ENCODE data around the gene NRCAM. TPM values are rescaled to one million over a fixed set of nuclear protein-coding genes. Genes with fewer than 3 reads are reported as not detected.

NRCAM gene
- total RNA-seq, 1 experiment from 2014 or later = 30.8 TPM

GRCh38 chr7:108335269-108335918 lies 120.8 kb downstream of the NRCAM start:
- no peak overlapping the region for H3K27ac ChIP-seq
- H3K36me3 ChIP-seq = no peaks in the 10 kb centered on the region
- peak; percentile 80 to 85 for DNase-seq

GRCh38 chr7:108332937-108333336 lies 123.3 kb downstream of the NRCAM start:
- H3K27ac ChIP-seq = no peak overlapping the region
- H3K36me3 ChIP-seq = no peaks in the 10 kb centered on the region
- no peak for DNase-seq
- no peak overlapping the region for H3K4me3 ChIP-seq
- H3K27me3 ChIP-seq = no peaks in the 10 kb centered on the region
- no peaks in the 10 kb centered on the region for H3K9me3 ChIP-seq (replicated peaks)
- peaks cover 9% of the 10 kb centered on the region for H3K4me1 ChIP-seq

More at GRCh38 chr7:108335269-108335918, 120.8 kb downstream of the NRCAM start:
- no peaks in the 10 kb centered on the region for H3K9me3 ChIP-seq (replicated peaks)
- H3K4me1 ChIP-seq = peaks cover 9% of the 10 kb centered on the region
- H3K4me3 ChIP-seq = no peak overlapping the region
- H3K27me3 ChIP-seq = no peaks in the 10 kb centered on the region

- no peaks in the 10 kb centered on the region for H3K9me3 ChIP-seq (replicated peaks)
- peaks cover 9% of the 10 kb centered on the region for H3K4me1 ChIP-seq
- no peaks in the 10 kb centered on the region for H3K27me3 ChIP-seq
- H3K4me3 ChIP-seq = no peak overlapping the region
- no peaks in the 10 kb centered on the region for H3K36me3 ChIP-seq
- DNase-seq = no peak
- H3K27ac ChIP-seq = no peak overlapping the region
These were observed 124.3 kb downstream of the NRCAM start for GRCh38 chr7:108331971-108332370.

GRCh38 chr7:108330227-108330626 lies 126.0 kb downstream of the NRCAM start:
- Histone ChIP-seq H3K36me3 (no peaks in the 10 kb centered on the region), H3K4me1 (no peaks in the 10 kb centered on the region; the same call in 1 of the 2 replicates), H3K4me3 (no peak overlapping the region), H3K27ac (no peak overlapping the region), H3K9me3 (replicated peaks) (no peaks in the 10 kb centered on the region), H3K27me3 (no peaks in the 10 kb centered on the region)
- DNase-seq = no peak

GRCh38 chr7:108329514-108329913 lies 126.7 kb downstream of the NRCAM start:
- H3K9me3 ChIP-seq (replicated peaks) = no peaks in the 10 kb centered on the region
- DNase-seq = no peak
- no peaks in the 10 kb centered on the region for H3K36me3 ChIP-seq
- H3K27ac ChIP-seq = no peak overlapping the region
- H3K4me1 ChIP-seq = 0 out of 2 replicates have a peak, but pooled peaks cover under 1% of the 10 kb centered on the region
- H3K27me3 ChIP-seq = no peaks in the 10 kb centered on the region
- H3K4me3 ChIP-seq = no peak overlapping the region

- no peak overlapping the region for H3K4me3 ChIP-seq
- DNase-seq = no peak
- no peaks in the 10 kb centered on the region for H3K36me3 ChIP-seq
- H3K9me3 ChIP-seq (replicated peaks) = no peaks in the 10 kb centered on the region
- no peak overlapping the region for H3K27ac ChIP-seq
- 0 out of 2 replicates have a peak, but pooled peaks cover 3% of the 10 kb centered on the region for H3K4me1 ChIP-seq
- no peaks in the 10 kb centered on the region for H3K27me3 ChIP-seq
These were observed 128.0 kb downstream of the NRCAM start for GRCh38 chr7:108328174-108328651.

- Histone ChIP-seq H3K4me1 (0 out of 2 replicates have a peak, but pooled peaks cover 3% of the 10 kb centered on the region), H3K27ac (no peak overlapping the region), H3K9me3 (replicated peaks) (no peaks in the 10 kb centered on the region), H3K27me3 (no peaks in the 10 kb centered on the region), H3K4me3 (no peak overlapping the region), H3K36me3 (no peaks in the 10 kb centered on the region)
- DNase-seq = no peak
These were observed 128.9 kb downstream of the NRCAM start for GRCh38 chr7:108327353-108327752.

GRCh38 chr7:108326938-108327337 lies 129.3 kb downstream of the NRCAM start:
- Histone ChIP-seq H3K36me3 (no peaks in the 10 kb centered on the region), H3K9me3 (replicated peaks) (no peaks in the 10 kb centered on the region), H3K4me3 (no peak overlapping the region), H3K4me1 (0 out of 2 replicates have a peak, but pooled peaks cover 3% of the 10 kb centered on the region), H3K27me3 (no peaks in the 10 kb centered on the region), H3K27ac (no peak overlapping the region)
- no peak for DNase-seq

GRCh38 chr7:108324053-108325038 lies 131.9 kb downstream of the NRCAM start:
- Histone ChIP-seq H3K4me3 (no peak overlapping the region), H3K36me3 (no peaks in the 10 kb centered on the region), H3K9me3 (replicated peaks) (no peaks in the 10 kb centered on the region), H3K27ac (no peak overlapping the region), H3K4me1 (0 out of 2 replicates have a peak, but pooled peaks cover 3% of the 10 kb centered on the region), H3K27me3 (no peaks in the 10 kb centered on the region)
- DNase-seq = peak in 1 of 2 experiments; percentile 15

- no peaks in the 10 kb centered on the region for H3K9me3 ChIP-seq (replicated peaks)
- H3K36me3 ChIP-seq = no peaks in the 10 kb centered on the region
- no peak overlapping the region for H3K27ac ChIP-seq
These were observed 133.1 kb downstream of the NRCAM start for GRCh38 chr7:108322925-108323832.

GRCh38 chr7:108322046-108322445 lies 134.2 kb downstream of the NRCAM start:
- H3K4me3 ChIP-seq = no peak overlapping the region
- H3K27ac ChIP-seq = no peak overlapping the region
- no peaks in the 10 kb centered on the region for H3K27me3 ChIP-seq
- DNase-seq = no peak
- no peaks in the 10 kb centered on the region for H3K9me3 ChIP-seq (replicated peaks)
- no peaks in the 10 kb centered on the region for H3K36me3 ChIP-seq
- 0 out of 2 replicates have a peak, but pooled peaks cover 3% of the 10 kb centered on the region for H3K4me1 ChIP-seq

More at GRCh38 chr7:108322925-108323832, 133.1 kb downstream of the NRCAM start:
- no peak overlapping the region for H3K4me3 ChIP-seq
- DNase-seq = no peak
- 0 out of 2 replicates have a peak, but pooled peaks cover 3% of the 10 kb centered on the region for H3K4me1 ChIP-seq
- no peaks in the 10 kb centered on the region for H3K27me3 ChIP-seq

- no peaks in the 10 kb centered on the region for H3K9me3 ChIP-seq (replicated peaks)
- H3K4me3 ChIP-seq = no peak overlapping the region
- H3K27ac ChIP-seq = no peak overlapping the region
- no peak for DNase-seq
- no peaks in the 10 kb centered on the region for H3K36me3 ChIP-seq
- H3K27me3 ChIP-seq = no peaks in the 10 kb centered on the region
- H3K4me1 ChIP-seq = 0 out of 2 replicates have a peak, but pooled peaks cover 3% of the 10 kb centered on the region
These were observed 134.9 kb downstream of the NRCAM start for GRCh38 chr7:108321359-108321758.

- H3K4me3 ChIP-seq = no peak overlapping the region
- DNase-seq = no peak
- no peaks in the 10 kb centered on the region for H3K36me3 ChIP-seq
- H3K27me3 ChIP-seq = no peaks in the 10 kb centered on the region
- no peaks in the 10 kb centered on the region for H3K4me1 ChIP-seq
- H3K27ac ChIP-seq = no peak overlapping the region
- H3K9me3 ChIP-seq (replicated peaks) = no peaks in the 10 kb centered on the region
These were observed 139.5 kb downstream of the NRCAM start for GRCh38 chr7:108316708-108317107.

- Histone ChIP-seq H3K4me1 (no peaks in the 10 kb centered on the region), H3K27me3 (no peaks in the 10 kb centered on the region)
These were observed 141.7 kb downstream of the NRCAM start for GRCh38 chr7:108314551-108314950.

More at GRCh38 chr7:108314551-108314950, 141.7 kb downstream of the NRCAM start:
- no peaks in the 10 kb centered on the region for H3K36me3 ChIP-seq
- H3K9me3 ChIP-seq (replicated peaks) = no peaks in the 10 kb centered on the region
- H3K4me3 ChIP-seq = no peak overlapping the region
- H3K27ac ChIP-seq = no peak overlapping the region
- DNase-seq = no peak

Data from SJCRH30 (cell line).